ENCODE results near the gene ZNF638.

ZNF638 gene

DNA sequence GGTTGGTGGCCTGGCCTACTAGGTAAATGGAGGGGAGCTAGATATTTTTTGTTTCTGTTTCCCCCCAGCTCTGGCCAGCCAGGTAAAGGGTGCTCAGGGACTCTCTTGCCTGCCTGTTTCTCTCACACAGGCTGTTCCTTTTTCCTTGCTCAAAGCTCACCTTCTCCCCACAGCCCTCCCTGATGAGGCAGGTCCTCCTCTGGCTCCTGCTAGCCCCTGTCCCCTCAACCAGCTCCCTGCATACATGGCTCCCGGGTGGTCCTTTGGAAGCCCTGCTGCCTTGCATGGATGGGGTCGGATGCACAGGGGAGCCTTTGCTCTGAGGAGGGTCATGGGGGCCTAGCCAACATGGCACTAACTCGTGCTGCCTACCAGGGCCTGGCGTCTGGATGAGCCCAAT, 149.5 kb downstream of the ZNF638 start:
- no peak overlapping the region for H3K4me3 ChIP-seq (ENCODE audit: low read length)

DNA sequence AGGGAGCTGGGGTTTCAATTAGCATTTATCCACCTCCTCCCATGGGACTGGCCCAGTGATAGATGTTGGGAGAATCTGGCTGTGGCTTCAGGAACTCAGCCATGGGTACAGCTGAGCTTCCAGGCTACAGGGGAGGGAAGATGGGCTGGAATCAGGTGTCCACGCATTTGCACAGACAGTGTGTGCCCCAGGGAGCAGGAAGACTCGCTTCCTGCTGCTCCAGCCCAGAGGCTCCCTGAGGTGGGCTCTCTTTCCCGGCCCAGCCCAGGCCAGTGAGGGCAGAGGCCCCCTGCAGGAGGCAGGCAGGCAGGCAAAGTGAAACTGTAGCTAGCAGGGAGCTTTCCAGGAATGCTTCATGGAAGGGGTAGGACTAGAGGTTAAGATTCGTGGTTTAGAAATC, 150.5 kb downstream of the ZNF638 start:
- no peak overlapping the region for H3K4me3 ChIP-seq (ENCODE audit: low read length)
- no peak for DNase-seq (ENCODE audit: low read depth)
- TF ChIP-seq, protein P1, sequence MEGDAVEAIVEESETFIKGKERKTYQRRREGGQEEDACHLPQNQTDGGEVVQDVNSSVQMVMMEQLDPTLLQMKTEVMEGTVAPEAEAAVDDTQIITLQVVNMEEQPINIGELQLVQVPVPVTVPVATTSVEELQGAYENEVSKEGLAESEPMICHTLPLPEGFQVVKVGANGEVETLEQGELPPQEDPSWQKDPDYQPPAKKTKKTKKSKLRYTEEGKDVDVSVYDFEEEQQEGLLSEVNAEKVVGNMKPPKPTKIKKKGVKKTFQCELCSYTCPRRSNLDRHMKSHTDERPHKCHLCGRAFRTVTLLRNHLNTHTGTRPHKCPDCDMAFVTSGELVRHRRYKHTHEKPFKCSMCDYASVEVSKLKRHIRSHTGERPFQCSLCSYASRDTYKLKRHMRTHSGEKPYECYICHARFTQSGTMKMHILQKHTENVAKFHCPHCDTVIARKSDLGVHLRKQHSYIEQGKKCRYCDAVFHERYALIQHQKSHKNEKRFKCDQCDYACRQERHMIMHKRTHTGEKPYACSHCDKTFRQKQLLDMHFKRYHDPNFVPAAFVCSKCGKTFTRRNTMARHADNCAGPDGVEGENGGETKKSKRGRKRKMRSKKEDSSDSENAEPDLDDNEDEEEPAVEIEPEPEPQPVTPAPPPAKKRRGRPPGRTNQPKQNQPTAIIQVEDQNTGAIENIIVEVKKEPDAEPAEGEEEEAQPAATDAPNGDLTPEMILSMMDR (IDR thresholded peaks at IDR 0.05; ENCODE audit: insufficient read depth, low read depth, low read length, missing control alignments): no peak

More for the DNA sequence above, 149.5 kb downstream of the ZNF638 start:
- DNase-seq (ENCODE audit: low read depth): no peak
- TF ChIP-seq, protein P1 (IDR thresholded peaks at IDR 0.05; ENCODE audit: insufficient read depth, low read depth, low read length, missing control alignments): no peak

DNA sequence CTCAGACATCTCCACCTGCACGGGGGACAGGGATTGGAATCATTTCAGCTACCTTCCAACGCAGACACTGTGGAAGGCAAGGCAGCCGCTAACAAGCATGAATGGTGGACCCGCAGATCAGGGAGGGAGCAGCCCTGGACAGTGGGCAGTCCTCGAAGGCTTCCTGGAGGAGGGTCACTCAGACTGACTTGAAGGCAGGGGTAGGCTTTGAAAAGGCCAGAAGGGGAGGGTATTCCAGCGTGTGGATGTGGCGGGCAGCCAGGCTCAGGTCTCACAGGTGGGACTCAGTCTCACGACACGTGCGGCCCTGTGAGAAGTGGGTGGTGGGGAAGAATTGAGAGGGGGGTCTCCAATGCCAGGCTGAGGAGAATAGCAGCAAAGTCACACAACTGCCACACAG, 151.7 kb downstream of the ZNF638 start:
- no peak overlapping the region for H3K4me3 ChIP-seq (ENCODE audit: low read length)
- TF ChIP-seq, protein P1 (IDR thresholded peaks at IDR 0.05; ENCODE audit: insufficient read depth, low read depth, low read length, missing control alignments): no peak
- DNase-seq (ENCODE audit: low read depth): no peak

DNA sequence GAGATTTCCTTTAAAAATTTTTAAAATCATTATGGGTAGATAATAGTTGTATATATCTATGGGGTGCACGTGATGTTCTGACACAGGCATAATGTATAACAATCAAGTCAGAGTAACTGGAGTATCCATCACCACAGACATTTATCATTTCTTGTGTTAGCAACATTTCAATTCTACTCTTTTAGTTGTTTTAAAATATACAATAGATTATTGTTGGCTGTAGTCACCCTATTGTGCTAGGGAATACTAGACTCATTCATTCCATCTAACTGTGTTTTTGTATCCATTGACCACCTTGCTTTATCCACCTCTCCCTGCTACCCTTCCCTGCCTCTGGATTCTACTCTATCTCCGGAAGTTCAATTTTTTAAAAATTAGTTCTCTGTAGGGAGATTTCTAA, 152.8 kb downstream of the ZNF638 start:
- DNase-seq (ENCODE audit: low read depth): no peak
- no peak overlapping the region for H3K4me3 ChIP-seq (ENCODE audit: low read length)
- TF ChIP-seq, protein P1 (IDR thresholded peaks at IDR 0.05; ENCODE audit: insufficient read depth, low read depth, low read length, missing control alignments): no peak
